ENCODE data around the gene SLC6A19.

DNA sequence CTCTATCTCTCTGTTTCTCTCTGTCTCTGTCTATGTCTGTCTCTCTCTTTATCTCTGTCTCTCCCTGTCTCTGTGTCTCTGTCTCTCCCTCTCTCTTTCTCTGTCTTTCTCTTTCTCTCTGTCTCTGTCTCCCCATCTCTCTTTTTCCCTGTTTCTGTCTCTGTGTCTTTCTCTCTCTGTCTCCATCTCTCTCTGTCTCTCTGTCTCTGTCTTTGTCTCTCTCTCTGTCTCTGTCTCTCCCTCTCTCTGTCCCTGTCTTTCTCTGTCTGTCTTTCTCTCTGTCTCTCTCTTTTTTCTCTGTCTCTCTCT is 2.1 kb upstream of the SLC6A19 start:
- TF ChIP-seq POLR2A (IDR thresholded peaks at IDR 0.05) (no peak), EP300 (IDR thresholded peaks at IDR 0.05; ENCODE audit: low read depth) (no peak), POLR2AphosphoS5 (IDR thresholded peaks at IDR 0.05) (no peak)
- TF ChIP-seq, protein P1, sequence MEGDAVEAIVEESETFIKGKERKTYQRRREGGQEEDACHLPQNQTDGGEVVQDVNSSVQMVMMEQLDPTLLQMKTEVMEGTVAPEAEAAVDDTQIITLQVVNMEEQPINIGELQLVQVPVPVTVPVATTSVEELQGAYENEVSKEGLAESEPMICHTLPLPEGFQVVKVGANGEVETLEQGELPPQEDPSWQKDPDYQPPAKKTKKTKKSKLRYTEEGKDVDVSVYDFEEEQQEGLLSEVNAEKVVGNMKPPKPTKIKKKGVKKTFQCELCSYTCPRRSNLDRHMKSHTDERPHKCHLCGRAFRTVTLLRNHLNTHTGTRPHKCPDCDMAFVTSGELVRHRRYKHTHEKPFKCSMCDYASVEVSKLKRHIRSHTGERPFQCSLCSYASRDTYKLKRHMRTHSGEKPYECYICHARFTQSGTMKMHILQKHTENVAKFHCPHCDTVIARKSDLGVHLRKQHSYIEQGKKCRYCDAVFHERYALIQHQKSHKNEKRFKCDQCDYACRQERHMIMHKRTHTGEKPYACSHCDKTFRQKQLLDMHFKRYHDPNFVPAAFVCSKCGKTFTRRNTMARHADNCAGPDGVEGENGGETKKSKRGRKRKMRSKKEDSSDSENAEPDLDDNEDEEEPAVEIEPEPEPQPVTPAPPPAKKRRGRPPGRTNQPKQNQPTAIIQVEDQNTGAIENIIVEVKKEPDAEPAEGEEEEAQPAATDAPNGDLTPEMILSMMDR (IDR thresholded peaks at IDR 0.05): no peak
